ENCODE results near the gene ARRB2. TPM values are rescaled to one million over a fixed set of nuclear protein-coding genes. Genes with fewer than 3 reads are reported as not detected.

ARRB2 gene
- total RNA-seq, 3 donors from 2014 or later (not counting 1 experiment from before 2014, with no cell fraction given): 314 to 374 (median 335) TPM

DNA sequence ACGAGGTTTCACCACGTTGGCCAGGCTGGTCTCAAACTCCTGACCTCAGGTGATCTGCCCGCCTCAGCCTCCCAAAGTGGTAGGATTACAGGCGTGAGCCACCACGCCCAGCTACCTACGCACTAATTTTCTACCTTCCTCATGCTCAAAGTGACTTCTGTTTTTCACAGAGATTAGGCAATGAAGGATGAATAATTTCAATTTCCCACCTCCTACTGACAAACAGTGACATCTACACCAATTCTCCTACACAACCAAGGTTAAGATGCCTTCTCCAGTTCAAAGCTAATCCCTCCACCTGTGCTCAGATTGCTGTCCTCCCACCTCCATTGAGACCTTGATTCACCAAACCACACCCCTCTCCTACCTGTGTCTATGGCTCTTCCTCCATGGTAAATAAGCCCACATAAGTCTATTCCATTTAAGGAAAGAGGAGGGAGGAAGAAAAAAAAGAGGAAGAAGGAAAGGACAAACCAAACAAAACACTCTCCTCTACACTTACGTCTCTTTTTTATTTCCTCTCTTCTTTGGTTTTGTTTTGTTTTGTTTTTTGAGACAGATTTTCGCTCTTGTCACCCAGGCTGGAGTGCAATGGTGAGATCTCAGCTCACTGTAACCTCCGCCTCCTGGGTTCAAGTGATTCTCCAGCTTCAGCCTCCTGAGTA lies 15.3 kb downstream of the ARRB2 start:
- Mint-ChIP-seq H3K27me3 (ENCODE audit: low read depth in 2 of 2) (no peaks in the 10 kb centered on the region), H3K27ac (peak overlapping the region in 1 of 2 donors; percentile 56), H3K4me3 (no peak overlapping the region), H3K9me3 (no peaks in the 10 kb centered on the region), H3K36me3 (no peaks in the 10 kb centered on the region), H3K4me1 (peaks cover 18 to 19% of the 10 kb centered on the region in 2 donors)
- TF ChIP-seq, protein P1, sequence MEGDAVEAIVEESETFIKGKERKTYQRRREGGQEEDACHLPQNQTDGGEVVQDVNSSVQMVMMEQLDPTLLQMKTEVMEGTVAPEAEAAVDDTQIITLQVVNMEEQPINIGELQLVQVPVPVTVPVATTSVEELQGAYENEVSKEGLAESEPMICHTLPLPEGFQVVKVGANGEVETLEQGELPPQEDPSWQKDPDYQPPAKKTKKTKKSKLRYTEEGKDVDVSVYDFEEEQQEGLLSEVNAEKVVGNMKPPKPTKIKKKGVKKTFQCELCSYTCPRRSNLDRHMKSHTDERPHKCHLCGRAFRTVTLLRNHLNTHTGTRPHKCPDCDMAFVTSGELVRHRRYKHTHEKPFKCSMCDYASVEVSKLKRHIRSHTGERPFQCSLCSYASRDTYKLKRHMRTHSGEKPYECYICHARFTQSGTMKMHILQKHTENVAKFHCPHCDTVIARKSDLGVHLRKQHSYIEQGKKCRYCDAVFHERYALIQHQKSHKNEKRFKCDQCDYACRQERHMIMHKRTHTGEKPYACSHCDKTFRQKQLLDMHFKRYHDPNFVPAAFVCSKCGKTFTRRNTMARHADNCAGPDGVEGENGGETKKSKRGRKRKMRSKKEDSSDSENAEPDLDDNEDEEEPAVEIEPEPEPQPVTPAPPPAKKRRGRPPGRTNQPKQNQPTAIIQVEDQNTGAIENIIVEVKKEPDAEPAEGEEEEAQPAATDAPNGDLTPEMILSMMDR (IDR thresholded peaks at IDR 0.05): no peak
- DNase-seq (no peak), ATAC-seq (peak in 1 of 3 donors; percentile 44)
- WGBS (ENCODE audit: insufficient coverage): 90% methylated on average over 2 of the region's 9 CpGs
- intact Hi-C loops (cut with micrococcal nuclease): no loop called here
- Histone ChIP-seq H3K4me1 (ENCODE audit: control insufficient read depth, insufficient read depth, low read length) (peaks cover 11% of the 10 kb centered on the region), H3K4me3 (ENCODE audit: low read length) (no peak overlapping the region), H3K9me3 (ENCODE audit: control insufficient read depth, insufficient read depth, low read length) (no peaks in the 10 kb centered on the region), H3K27me3 (ENCODE audit: control insufficient read depth, insufficient read depth, low read length) (no peaks in the 10 kb centered on the region), H3K36me3 (ENCODE audit: control insufficient read depth, insufficient read depth, low read length) (peaks cover 4% of the 10 kb centered on the region), H3K27ac (ENCODE audit: low read length) (no peak overlapping the region)

DNA sequence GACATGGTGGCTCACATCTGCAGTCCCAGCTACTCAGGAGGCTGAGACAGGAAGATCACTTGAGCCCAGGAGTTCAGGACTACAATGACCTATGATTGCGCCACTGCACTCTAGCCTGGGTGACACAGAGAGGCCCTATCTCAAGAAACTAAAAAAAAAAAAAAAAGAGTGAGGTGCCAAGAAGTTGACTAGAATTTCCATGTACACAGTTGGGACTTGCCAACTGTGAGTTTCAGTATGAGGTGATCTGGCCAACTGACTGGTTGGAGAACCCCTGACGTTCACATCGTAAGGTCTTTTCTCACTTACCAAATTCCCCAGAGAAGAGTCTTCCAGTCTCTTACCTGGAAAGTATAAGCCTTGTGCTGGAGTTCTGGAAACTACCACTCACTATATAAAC lies 17.7 kb downstream of the ARRB2 start:
- WGBS (ENCODE audit: insufficient coverage): 79% methylated on average over 2 of the region's 3 CpGs
- Mint-ChIP-seq H3K27ac (no peak overlapping the region), H3K4me3 (no peak overlapping the region), H3K4me1 (peaks cover 11 to 12% of the 10 kb centered on the region in 2 donors), H3K27me3 (ENCODE audit: low read depth in 2 of 2) (no peaks in the 10 kb centered on the region), H3K36me3 (no peaks in the 10 kb centered on the region), H3K9me3 (no peaks in the 10 kb centered on the region)
- Histone ChIP-seq H3K27me3 (ENCODE audit: control insufficient read depth, insufficient read depth, low read length) (no peaks in the 10 kb centered on the region), H3K4me3 (ENCODE audit: low read length) (no peak overlapping the region), H3K36me3 (ENCODE audit: control insufficient read depth, insufficient read depth, low read length) (no peaks in the 10 kb centered on the region), H3K27ac (ENCODE audit: low read length) (no peak overlapping the region), H3K9me3 (ENCODE audit: control insufficient read depth, insufficient read depth, low read length) (no peaks in the 10 kb centered on the region), H3K4me1 (ENCODE audit: control insufficient read depth, insufficient read depth, low read length) (peaks cover 24% of the 10 kb centered on the region)
- TF ChIP-seq, protein P1 (IDR thresholded peaks at IDR 0.05): no peak
- DNase-seq (no peak), ATAC-seq (no peak)
- intact Hi-C loops (cut with micrococcal nuclease): no loop called here

DNA sequence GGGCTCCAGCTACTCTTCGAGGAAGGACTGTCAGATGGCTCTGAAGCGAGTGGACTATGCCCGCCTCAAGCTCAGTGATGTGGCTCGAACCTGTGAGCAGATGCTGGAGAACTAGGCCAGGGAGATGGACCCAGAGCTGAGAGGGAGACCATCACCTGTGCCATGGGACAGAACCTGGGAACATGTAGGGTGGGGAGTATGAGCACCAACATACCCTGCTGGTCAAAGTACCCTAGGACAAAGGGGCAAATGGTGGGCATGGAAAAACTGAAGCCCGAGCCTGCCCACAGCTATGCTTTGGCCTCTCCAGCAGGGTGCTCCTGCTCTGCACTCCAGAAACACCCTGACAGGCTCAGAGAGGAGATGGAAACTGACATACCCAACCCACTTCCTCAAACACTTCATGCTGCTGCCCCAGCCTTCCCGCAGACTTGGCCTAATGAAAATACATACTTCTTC lies 22.7 kb downstream of the ARRB2 start:
- no peak for ATAC-seq
- H3K4me1 Mint-ChIP-seq: peaks cover 12 to 13% of the 10 kb centered on the region in 2 donors
- no peaks in the 10 kb centered on the region for H3K9me3 ChIP-seq (ENCODE audit: control insufficient read depth, insufficient read depth, low read length)
- no peak overlapping the region for H3K4me3 Mint-ChIP-seq
- WGBS (ENCODE audit: insufficient coverage): 72% methylated on average over 5 of the region's 6 CpGs
- TF ChIP-seq, protein P1 (IDR thresholded peaks at IDR 0.05): no peak
- no peak for DNase-seq
- no peaks in the 10 kb centered on the region for H3K36me3 Mint-ChIP-seq
- H3K27ac ChIP-seq (ENCODE audit: low read length): no peak overlapping the region
- H3K36me3 ChIP-seq (ENCODE audit: control insufficient read depth, insufficient read depth, low read length): no peaks in the 10 kb centered on the region
- intact Hi-C loops (cut with micrococcal nuclease): no loop called here
- no peak overlapping the region for H3K4me3 ChIP-seq (ENCODE audit: low read length)
- peaks cover 1 to 5% of the 10 kb centered on the region in 2 donors for H3K27me3 Mint-ChIP-seq (ENCODE audit: low read depth in 2 of 2)
- H3K27ac Mint-ChIP-seq: peak overlapping the region in 1 of 2 donors; percentile 38
- H3K9me3 Mint-ChIP-seq: no peaks in the 10 kb centered on the region
- H3K4me1 ChIP-seq (ENCODE audit: control insufficient read depth, insufficient read depth, low read length): peaks cover 36% of the 10 kb centered on the region
- no peaks in the 10 kb centered on the region for H3K27me3 ChIP-seq (ENCODE audit: control insufficient read depth, insufficient read depth, low read length)
